Activated CD4-positive, CD25-positive, alpha-beta regulatory T cell (primary cell): ENCODE data around the gene RASA1.
A peak's percentile ranks its signal among the peaks of the same experiment; 100 is the strongest.

Source experiments
- DNase-seq, 4 experiments: peaks; one replicate each; lab custom pipeline; 2025; lab: John Stamatoyannopoulos, UW

RASA1 gene

DNA sequence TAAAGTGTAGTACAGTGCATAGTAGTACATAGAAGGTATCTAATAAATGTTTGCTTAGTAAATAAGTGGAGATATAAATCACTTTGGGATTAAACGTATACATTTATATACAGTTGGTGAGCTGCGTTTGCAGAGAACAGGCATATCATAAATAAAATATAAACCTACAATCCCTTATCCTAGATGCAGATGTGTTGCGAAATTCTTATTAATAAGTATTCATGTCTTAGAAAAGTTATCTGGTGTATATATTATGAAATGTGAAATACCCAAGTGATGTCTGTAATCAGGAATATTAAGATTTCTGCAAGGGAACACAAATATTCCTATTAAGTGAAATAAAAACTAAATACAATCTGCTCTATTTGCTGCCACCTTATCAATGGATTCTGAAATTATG is 136.2 kb downstream of the RASA1 start:
- DNase-seq, result no peak

DNA sequence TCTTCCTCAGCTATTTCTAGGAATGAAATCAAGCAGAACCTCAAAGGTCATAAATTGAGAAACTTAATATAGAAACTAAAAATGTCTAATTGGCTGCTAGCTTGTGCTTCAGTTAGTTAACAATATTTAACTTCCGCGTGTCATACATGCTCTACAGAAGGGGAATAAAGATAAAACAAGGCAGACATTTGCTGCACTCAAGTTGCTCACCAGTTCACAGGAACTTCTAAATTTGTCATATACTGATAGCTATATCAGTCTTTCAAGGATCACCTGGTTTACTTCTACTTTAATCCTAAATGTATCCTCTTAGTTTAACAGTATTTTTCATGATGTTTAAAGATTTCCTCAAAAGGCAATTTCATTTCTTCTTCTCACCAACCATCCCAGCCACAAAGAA is 136.7 kb downstream of the RASA1 start:
- no peak for DNase-seq

DNA sequence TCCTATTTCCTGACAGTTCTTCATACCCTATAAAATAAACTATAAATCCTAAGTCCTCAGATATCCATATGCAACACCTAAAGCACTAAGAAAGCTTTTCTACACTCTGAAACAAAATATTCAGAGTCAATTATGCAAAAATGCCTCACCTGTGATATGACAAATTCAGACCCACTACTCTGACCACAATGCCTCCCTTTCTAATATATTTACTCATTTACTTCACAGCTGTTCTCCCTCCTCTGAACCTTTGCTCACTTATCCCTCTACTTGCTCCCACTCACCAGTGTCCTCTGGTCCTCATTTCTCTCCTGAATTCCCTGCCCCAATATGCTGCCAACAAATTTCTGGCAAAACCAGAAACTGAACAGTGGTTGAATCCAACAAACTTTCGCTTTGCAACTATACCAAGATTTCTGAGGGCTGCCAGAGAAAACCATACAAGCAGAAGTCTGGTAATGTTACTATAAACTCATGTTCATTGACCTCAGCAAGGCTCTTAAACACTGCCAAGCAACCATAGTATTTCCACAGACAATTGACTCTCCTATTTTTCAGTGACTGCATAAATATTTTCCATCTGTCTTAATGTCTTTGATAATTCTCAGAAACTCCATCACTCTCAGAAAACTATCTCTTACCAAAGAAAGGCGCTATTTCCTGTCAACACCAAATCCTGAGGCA is 137.9 kb downstream of the RASA1 start:
- DNase-seq, result no peak

DNA sequence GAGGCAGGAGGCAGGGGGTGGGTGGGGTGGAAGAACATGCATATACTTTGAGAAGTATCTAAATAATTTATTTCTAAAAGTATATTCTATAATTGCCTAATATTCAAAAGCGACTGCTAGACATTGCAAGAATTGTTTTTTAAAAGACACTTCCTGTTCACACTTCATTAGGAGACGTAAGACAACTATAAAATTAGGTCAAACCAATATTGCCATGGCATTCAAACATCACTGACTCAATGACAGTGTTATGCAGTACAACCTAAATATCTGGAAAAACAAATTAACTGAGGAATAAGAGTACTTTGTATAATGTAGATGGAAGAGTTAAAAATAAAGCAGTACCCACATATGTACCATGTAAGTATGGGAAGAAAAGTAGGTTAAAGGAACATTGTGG is 140.5 kb downstream of the RASA1 start:
- DNase-seq, result no peak

DNA sequence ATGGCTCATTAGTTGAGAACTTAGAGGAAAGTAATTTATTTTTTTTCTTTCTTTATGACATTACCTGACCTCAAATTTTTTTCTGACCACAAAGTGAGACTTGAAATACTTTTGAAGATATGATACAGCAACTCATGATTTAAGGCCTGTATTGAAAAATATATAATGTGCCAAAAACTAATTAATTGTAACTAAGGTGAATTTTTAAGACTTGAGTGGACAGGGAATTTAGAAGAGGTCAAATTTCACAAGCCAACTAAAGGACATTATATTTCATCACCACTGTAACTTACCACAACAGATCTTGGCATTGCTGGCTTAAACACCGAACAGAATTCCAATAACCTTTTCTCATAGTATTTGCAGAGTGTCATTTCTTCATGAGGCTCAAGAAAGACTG is 143.2 kb downstream of the RASA1 start:
- no peak for DNase-seq

DNA sequence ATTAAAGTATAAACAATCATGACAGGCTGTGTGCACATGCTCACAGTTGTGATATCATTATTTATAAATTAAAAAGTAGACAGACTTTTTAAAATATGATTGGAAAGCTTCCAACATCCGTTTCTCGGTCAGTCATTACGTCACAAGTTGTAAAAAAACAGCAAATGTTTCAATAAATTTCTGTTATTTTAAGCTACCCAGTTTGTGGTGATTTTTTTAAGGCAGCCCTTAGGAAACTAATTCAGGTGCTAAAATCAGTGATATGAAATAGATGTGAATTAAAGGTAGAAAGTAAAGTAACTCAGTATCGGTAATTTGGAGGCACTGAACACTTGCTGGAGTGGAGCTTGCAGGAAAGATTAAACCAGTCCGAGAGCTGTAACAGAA is 143.9 kb downstream of the RASA1 start:
- no peak for DNase-seq

DNA sequence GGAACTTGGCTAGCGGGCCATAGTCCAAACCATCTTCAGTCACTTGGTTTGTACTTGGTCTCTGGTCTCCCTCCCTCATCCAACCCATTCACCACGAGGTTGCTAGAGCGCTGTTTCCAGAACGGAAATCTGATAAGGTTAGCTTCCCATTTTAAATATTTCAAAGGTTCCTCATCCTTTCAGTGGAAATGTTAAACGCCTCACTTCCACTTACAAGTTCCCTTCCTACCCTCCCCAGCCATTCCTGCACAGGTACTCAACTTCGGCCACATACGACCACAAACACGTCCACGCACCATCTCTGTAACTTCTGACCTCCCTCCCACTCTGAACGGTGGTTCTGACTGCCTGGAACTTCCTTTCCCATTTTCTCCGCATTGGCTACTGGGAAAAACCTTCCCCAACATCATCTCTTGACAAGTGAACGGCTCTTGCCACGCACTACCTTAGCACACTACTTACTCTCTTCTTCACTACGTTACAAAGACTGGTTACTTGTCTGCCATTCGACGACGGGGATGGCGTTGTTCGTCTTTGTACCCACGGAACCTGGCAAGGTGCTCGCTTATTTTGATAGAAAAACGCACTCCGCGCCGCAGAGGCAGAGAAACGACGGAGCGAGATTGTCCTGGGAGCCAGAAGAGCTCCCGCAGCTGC is 144.4 kb downstream of the RASA1 start:
- peak in 1 of 4 experiments; percentile 32 for DNase-seq

DNA sequence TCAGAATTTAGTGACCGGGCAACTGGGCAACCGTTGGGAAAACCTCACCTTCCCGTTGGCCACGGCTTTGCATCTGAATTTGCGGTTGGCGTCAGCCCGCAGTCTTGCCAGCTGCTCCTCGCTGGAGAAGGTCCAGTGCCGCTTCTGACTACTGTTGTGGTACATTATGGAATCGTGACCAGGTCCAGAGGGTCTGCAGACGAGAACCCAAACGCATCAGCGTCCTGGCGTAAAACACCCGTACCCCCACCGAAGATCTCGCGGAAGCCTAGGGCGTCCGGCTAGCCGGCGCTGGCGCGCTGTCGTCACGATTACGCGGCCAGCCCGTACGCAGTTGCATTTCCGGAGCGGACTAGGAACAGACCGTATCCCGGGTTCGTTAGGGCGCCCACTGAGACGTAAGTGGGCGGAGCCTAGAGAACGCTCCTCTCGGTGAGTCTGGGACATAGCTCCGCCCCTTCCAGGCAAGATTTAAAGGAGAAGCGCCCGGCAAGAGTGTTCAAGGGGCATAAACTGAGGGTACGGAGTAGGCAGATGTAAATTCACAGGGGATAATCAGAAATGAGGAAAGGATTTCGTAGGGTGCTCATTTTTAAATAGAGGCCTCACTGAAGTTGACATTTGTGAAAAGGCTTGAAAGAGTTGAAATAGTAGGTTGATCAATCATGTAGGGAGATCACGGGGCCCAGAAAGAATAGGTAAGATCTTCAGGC is 145.1 kb downstream of the RASA1 start, which contains the start of gene CCNH:
Gene CCNH (minus strand): TSS at position 301 of the 713 bp plus-strand sequence. CDS start 136 bp downstream, at position 165.
- DNase-seq, result peak; percentile 87 to 93 (median 90)

DNA sequence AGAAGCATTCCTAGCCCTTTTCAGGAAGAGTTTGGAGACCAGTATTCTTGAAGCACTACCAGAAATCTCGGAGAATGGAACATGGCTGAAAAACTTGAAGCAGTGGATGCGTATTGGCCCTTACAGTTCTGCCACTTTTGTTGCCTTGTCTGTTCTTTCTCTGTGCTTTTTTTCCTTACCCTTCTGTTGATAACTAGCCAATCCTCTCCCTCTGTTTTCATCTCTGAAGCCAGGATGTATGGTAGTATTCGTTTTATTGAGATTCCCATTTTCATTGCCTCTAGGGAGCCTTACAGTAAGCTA is 145.6 kb downstream of the RASA1 start:
- no peak for DNase-seq

DNA sequence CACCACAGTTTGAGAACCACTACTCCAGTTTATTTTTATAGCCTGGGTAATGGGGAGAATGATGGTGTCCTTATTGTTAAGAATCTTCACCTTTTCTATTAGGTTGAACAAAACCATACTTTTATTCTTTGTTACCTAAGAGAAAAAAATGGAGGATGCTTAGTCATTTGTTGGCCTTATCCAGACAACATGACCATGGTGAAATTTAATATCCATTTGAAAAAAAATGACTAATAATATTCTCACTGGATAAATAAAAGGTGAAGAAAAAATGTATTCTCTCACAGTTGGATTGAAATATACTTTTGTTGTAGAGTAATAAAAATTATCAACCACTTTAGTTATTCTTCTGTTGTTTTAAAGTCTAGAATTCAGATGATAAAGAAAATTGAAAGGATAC is 150.8 kb downstream of the RASA1 start:
- DNase-seq, result no peak

DNA sequence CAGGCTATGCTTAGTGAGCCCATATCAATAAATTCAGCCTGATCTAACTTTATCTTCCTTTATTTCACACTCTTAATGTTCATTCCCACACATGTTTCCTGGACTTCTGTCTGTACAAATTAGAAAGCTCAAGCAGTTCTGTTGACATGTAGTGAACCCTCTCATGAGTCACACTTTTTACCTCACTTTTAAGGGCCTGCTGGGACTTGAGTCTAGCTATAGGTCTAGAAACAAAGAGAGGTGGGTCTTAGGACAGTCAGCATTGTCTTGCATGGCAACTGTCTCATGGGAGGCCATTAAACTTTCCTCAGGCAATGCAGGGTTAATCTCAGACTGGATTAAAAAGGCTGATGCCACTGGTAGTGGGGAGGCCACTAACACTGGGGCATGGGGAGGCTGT is 153.6 kb downstream of the RASA1 start:
- no peak for DNase-seq

DNA sequence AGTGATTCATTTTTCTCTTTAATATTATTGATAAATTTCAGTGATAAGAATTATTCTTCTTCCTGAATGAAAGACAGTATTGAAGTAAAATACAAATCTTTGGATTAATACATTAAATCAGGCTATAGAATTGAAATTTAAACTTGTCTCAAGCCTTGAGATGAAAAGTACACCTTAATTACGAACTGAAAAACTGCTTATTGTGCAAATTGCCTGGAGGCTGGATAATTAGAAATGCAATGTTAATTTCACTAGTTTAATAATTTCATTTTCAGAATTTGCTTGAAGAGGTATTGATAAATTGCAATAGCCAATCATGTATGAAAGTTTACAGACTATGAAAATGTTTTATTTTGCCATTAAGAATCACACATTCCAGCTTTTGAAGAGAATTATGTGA is 156.1 kb downstream of the RASA1 start:
- no peak for DNase-seq

DNA sequence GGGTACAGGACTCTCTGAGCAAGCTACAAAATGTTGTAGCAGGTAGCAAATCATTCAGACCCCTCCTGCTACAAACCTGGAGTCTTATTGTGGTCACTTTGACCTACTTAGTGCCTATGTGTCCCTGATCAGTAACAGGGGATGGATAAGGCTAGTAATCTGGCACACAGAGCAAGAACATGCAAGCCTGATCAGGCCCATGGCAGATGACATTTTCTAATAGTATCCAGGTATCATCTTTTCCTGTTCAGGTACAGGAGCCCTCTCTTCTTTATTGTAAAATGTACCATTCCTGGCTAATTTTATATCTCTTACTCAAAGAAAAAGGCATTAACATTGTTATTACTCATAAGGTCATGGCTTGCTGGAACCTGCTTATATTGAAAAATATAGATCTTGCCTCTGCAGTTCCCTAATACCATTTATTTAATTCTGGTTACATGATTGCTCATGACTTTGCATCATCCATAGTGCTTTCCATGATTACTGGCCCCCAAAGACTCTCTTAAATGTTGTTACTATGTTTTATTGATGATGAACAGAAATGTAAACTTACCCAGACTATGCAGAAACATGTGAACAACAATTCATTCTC is 163.3 kb downstream of the RASA1 start:
- no peak for DNase-seq

DNA sequence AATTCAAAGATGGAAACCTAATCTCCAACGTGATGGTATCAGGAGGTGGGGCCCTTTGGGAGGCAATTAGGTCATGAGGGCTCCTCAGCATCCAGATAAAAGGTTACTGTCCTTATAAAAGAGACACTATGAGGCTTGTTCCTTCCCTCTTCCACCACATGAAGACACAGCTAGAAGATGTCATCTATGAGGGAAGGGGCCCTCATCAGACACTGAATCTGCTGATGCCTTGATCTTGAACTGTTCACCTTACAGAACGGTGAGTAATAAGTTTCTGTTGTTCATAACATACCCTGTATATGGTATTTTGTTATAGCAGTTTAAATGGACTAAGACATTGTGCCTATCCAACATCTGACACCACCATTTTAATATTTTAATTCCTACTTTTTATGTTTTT is 164.8 kb downstream of the RASA1 start:
- no peak for DNase-seq

DNA sequence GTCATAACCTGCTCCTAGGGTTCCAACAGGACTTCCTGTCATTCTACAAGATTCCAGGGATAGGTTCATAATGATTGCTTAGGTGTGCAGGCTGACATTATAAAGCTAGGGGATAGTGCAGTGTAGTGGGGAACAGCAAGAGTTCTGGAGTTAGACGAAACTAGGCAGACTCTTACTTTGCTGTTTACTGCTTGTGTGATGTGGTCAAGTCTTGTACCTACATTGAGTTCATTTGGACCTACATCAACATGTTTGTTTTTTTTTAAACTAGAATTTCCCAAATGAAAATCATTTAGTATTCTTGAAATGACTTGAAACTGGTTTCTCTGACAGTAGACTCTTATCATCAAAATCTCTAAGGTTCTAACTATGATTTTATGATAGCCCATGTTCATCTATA is 166.3 kb downstream of the RASA1 start:
- DNase-seq, result no peak

DNA sequence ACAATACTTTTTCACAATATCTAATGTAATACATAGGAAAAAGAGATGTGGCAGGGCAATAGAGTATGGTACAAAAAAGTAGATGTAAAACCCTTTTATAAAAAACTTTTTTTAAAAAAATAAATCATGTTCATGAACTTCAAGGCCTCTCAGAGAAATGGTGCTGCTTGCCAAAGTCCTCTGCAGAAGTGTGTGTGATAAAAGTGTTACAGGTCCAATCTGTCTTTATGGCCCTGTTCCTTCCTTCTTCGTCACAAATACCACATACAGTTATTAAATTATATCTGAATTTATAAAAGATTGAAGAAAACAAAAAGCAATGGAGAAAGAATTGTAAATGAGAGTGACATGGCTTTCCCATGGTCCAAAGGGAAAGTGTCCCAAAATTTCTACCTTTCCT is 166.8 kb downstream of the RASA1 start:
- DNase-seq, result no peak

DNA sequence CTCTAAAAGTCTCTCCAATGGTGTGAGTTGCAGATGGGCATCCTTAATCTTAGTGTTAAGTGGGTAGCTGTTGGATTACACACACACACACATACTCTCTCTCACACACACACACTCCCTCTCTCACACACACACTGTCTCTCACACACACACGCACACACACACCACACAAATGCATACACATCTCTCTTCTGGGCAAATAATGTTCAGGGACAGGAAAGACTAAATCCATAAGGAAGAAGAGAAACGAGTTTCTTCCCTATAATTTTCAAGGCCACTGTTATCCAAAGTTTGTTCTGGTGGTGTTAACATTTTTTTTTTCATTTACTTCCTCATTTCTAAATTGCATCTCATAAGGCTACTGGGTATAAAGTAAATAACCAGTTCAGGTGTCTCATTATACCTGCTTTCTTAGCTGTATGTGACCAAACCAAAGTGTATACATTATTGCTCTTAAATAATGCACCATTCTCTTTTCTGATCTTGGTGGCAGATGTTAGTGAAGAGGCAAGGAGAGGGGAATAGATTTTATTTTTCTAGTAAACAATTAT is 167.5 kb downstream of the RASA1 start:
- DNase-seq, result no peak

DNA sequence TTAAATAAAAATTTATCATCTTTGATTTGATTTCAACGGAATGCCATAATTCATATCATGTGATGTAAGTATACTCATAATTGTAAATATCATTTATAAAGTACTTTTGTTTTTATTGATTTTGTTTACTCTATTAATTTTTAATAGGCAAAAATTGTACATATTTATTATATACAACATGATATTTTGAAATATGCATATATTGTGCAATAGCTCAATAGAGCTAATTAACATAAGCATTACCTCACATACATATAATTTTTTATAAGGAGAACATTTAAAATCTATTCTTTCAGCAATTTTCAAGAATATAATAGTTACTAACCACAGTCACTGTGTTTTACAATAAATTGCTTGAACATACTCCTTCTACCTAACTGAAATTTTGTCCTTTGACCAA is 170.0 kb downstream of the RASA1 start:
- DNase-seq, result no peak

DNA sequence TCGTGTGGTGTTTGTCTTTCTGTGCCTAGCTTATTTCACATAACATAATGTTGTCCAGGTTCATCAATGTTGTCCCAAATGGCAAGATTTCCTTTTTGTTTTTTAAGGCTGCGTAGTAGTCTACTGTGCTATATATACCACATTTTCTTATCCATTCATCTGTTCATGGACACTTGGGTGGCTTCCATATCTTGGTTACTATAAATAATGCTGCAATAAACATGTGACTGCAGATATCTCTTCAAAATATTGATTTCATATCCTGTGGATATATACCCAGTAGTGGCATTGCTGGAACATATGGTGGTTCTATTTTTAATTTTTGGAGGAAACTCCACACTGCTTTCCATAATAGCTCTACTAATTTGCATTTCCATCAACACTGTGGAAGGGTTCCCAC is 170.5 kb downstream of the RASA1 start:
- no peak for DNase-seq
